ENCODE measurements around the gene EIF4G3.

The EIF4G3 gene

GRCh38 chr1:20830378-20830777 lies 346.3 kb downstream of the EIF4G3 start:
- H4K20me1 ChIP-seq (ENCODE audit: insufficient read depth) = no peaks in the 10 kb centered on the region
- no peaks in the 10 kb centered on the region for H3K36me3 ChIP-seq (ENCODE audit: insufficient read depth)
- no peaks in the 10 kb centered on the region for H3K4me1 ChIP-seq (ENCODE audit: low read depth, poor library complexity, severe bottlenecking)
- H3K9ac ChIP-seq = no peak overlapping the region
- TF ChIP-seq, protein P1, sequence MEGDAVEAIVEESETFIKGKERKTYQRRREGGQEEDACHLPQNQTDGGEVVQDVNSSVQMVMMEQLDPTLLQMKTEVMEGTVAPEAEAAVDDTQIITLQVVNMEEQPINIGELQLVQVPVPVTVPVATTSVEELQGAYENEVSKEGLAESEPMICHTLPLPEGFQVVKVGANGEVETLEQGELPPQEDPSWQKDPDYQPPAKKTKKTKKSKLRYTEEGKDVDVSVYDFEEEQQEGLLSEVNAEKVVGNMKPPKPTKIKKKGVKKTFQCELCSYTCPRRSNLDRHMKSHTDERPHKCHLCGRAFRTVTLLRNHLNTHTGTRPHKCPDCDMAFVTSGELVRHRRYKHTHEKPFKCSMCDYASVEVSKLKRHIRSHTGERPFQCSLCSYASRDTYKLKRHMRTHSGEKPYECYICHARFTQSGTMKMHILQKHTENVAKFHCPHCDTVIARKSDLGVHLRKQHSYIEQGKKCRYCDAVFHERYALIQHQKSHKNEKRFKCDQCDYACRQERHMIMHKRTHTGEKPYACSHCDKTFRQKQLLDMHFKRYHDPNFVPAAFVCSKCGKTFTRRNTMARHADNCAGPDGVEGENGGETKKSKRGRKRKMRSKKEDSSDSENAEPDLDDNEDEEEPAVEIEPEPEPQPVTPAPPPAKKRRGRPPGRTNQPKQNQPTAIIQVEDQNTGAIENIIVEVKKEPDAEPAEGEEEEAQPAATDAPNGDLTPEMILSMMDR (conservative IDR thresholded peaks at IDR 0.05; ENCODE audit: low read depth, low read length) = no peak
- no peak overlapping the region for H3K27ac ChIP-seq
- no peaks in the 10 kb centered on the region for H3K79me2 ChIP-seq (ENCODE audit: insufficient read depth, low read depth)
- no peak overlapping the region for H3K4me2 ChIP-seq
- no peak overlapping the region for H2AFZ ChIP-seq (ENCODE audit: low read depth)
- H3K4me3 ChIP-seq (IDR thresholded peaks at IDR 0.05; ENCODE audit: insufficient read depth, low read depth, low read length) = no peak overlapping the region
- H3K27me3 ChIP-seq (ENCODE audit: insufficient read depth, low read depth) = no peaks in the 10 kb centered on the region

DNA sequence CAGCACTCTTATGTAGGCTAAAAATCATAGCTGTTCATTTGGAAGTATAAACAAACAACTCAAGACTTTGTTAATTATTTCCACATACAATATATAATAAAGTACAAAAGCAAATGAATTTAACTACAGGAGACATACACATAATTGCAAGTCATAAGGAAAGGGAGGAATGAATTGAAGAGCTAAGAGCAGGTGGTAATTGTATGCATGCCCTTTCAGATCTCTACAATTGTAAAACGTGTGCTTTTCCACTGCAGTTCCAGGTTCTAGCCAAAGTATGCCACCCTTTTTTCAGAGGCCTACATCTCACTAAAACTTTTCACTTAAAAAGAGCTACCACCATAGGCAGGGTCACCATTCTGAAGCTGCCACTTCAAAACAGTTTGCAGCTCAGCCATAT lies 346.8 kb downstream of the EIF4G3 start:
- H3K36me3 ChIP-seq (ENCODE audit: insufficient read depth) = no peaks in the 10 kb centered on the region
- H3K9ac ChIP-seq = no peak overlapping the region
- H3K27ac ChIP-seq = no peak overlapping the region
- no peak overlapping the region for H3K4me2 ChIP-seq
- H4K20me1 ChIP-seq (ENCODE audit: insufficient read depth) = no peaks in the 10 kb centered on the region
- H3K27me3 ChIP-seq (ENCODE audit: insufficient read depth, low read depth) = no peaks in the 10 kb centered on the region
- TF ChIP-seq, protein P1 (conservative IDR thresholded peaks at IDR 0.05; ENCODE audit: low read depth, low read length) = no peak
- H3K4me1 ChIP-seq (ENCODE audit: low read depth, poor library complexity, severe bottlenecking) = no peaks in the 10 kb centered on the region
- H3K4me3 ChIP-seq (IDR thresholded peaks at IDR 0.05; ENCODE audit: insufficient read depth, low read depth, low read length) = no peak overlapping the region
- H3K79me2 ChIP-seq (ENCODE audit: insufficient read depth, low read depth) = no peaks in the 10 kb centered on the region
- H2AFZ ChIP-seq (ENCODE audit: low read depth) = no peak overlapping the region

- Histone ChIP-seq H3K9ac (no peak overlapping the region), H3K36me3 (ENCODE audit: insufficient read depth) (no peaks in the 10 kb centered on the region), H4K20me1 (ENCODE audit: insufficient read depth) (no peaks in the 10 kb centered on the region), H3K27ac (no peak overlapping the region), H3K4me1 (ENCODE audit: low read depth, poor library complexity, severe bottlenecking) (no peaks in the 10 kb centered on the region), H3K4me3 (IDR thresholded peaks at IDR 0.05; ENCODE audit: insufficient read depth, low read depth, low read length) (no peak overlapping the region), H3K27me3 (ENCODE audit: insufficient read depth, low read depth) (no peaks in the 10 kb centered on the region), H2AFZ (ENCODE audit: low read depth) (no peak overlapping the region), H3K4me2 (no peak overlapping the region), H3K79me2 (ENCODE audit: insufficient read depth, low read depth) (no peaks in the 10 kb centered on the region)
- TF ChIP-seq, protein P1 (conservative IDR thresholded peaks at IDR 0.05; ENCODE audit: low read depth, low read length) = no peak
These were observed 347.2 kb downstream of the EIF4G3 start for GRCh38 chr1:20829531-20829930.

DNA sequence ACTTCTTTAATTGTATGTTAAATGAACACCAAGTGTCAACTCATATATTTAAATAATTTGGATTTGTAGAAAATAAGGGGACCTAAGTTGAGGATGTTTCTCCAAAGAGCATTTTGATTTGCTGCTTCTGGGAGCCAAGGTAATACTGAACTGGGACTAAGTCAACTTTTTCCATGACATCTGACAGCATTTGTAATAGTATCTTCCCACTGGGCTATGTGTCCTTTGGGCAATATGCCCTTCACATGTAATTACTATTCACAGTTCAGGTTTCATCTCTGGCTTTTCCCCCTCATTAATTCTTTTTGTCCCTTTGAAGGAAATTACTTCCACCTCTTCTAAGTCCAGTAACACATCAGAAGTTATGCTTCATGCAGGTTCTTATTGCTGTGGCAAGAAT lies 352.9 kb downstream of the EIF4G3 start:
- no peak overlapping the region for H3K9ac ChIP-seq
- TF ChIP-seq, protein P1 (conservative IDR thresholded peaks at IDR 0.05; ENCODE audit: low read depth, low read length) = no peak

More for the DNA sequence above, 352.9 kb downstream of the EIF4G3 start:
- Histone ChIP-seq H4K20me1 (ENCODE audit: insufficient read depth) (no peaks in the 10 kb centered on the region), H3K27ac (no peak overlapping the region), H3K27me3 (ENCODE audit: insufficient read depth, low read depth) (no peaks in the 10 kb centered on the region), H3K4me1 (ENCODE audit: low read depth, poor library complexity, severe bottlenecking) (no peaks in the 10 kb centered on the region), H3K4me3 (IDR thresholded peaks at IDR 0.05; ENCODE audit: insufficient read depth, low read depth, low read length) (no peak overlapping the region), H3K36me3 (ENCODE audit: insufficient read depth) (no peaks in the 10 kb centered on the region), H3K79me2 (ENCODE audit: insufficient read depth, low read depth) (no peaks in the 10 kb centered on the region), H3K4me2 (no peak overlapping the region), H2AFZ (ENCODE audit: low read depth) (no peak overlapping the region)
